A673 (cell line): ENCODE results near the gene KCNMA1. TPM values are rescaled to one million over a fixed set of nuclear protein-coding genes. Genes with fewer than 3 reads are reported as not detected.

Source experiments
- BruUV-seq: library from RNA; stranded (reverse); fragments of 400-500 nt; replicated peaks from 2 replicates; lab custom pipeline; 2021; lab: Mats Ljungman, UMichigan
- CTCF ChIA-PET: fragments of 300-600 bp; sonication (Branson Sonifier 250); formaldehyde crosslinking; loops from one replicate; lab custom pipeline; 2022; ENCODE audit warnings: antibody characterized with exemption; lab: Charles Lee
- POLR2A ChIA-PET: fragments of 300-600 bp; sonication (Branson Sonifier 250); formaldehyde crosslinking; loops from one replicate; lab custom pipeline; 2022; ENCODE audit warnings: antibody characterized with exemption; ENCODE audit not compliant: low non-redundant PET; lab: Charles Lee
- DNase-seq: peaks from one replicate; pipeline ENCODE4 v3.0.0-alpha.2; 2015; ENCODE audit warnings: low spot score
- H3K27ac ChIP-seq: fragments of 200-600 bp; sonication (generic); 2 replicates; pipeline ENCODE4 v1.5.1; 2016; ENCODE audit warnings: mixed run types, low read depth, mild to moderate bottlenecking, mixed read lengths, antibody characterized with exemption, low read length; ENCODE audit not compliant: poor library complexity, severe bottlenecking
- H3K27me3 ChIP-seq: fragments of 200-600 bp; sonication (generic); replicated peaks from 2 replicates; pipeline ENCODE4 v1.6.1; 2017; ENCODE audit warnings: mixed run types, low read depth, mild to moderate bottlenecking, mixed read lengths, antibody characterized with exemption, low read length; ENCODE audit not compliant: insufficient read depth, poor library complexity
- H3K36me3 ChIP-seq: fragments of 200-600 bp; sonication (generic); 2 replicates; pipeline ENCODE4 v1.6.1; 2016; ENCODE audit warnings: mixed run types, mild to moderate bottlenecking, mixed read lengths, antibody characterized with exemption, low read length; ENCODE audit not compliant: insufficient read depth, poor library complexity, severe bottlenecking
- H3K4me1 ChIP-seq: fragments of 200-600 bp; sonication (generic); 2 replicates; pipeline ENCODE4 v1.6.1; 2017; ENCODE audit warnings: mixed run types, mild to moderate bottlenecking, mixed read lengths, antibody characterized with exemption, low read length; ENCODE audit not compliant: insufficient read depth, poor library complexity, severe bottlenecking
- H3K4me3 ChIP-seq: fragments of 200-600 bp; sonication (generic); 2 replicates; pipeline ENCODE4 v1.5.1; 2016; ENCODE audit warnings: low read depth, mixed run types, mild to moderate bottlenecking, mixed read lengths, low read length; ENCODE audit not compliant: poor library complexity, severe bottlenecking
- H3K9me3 ChIP-seq: fragments of 200-600 bp; sonication (generic); 2 replicates; pipeline ENCODE4 v1.6.1; 2016; ENCODE audit warnings: mixed run types, low read depth, mild to moderate bottlenecking, mixed read lengths, antibody characterized with exemption, low read length; ENCODE audit not compliant: poor library complexity, severe bottlenecking
- CTCF ChIP-seq: fragments of 300-800, 200-600 bp; sonication (generic); conservative IDR thresholded peaks from 2 replicates; pipeline ENCODE4 v1.5.1; 2017; ENCODE audit warnings: low read depth, mild to moderate bottlenecking, antibody characterized with exemption, low read length, moderate library complexity, mixed read lengths
- EZH2 ChIP-seq: fragments of 200-600 bp; sonication (generic); IDR thresholded peaks from 2 replicates; pipeline ENCODE4 v1.6.1; 2017; ENCODE audit warnings: borderline replicate concordance, low read depth, mild to moderate bottlenecking, mixed read lengths, antibody characterized with exemption, low read length; ENCODE audit not compliant: poor library complexity, severe bottlenecking
- intact Hi-C: fragments of 100-400 bp; cut with micrococcal nuclease; formaldehyde crosslinking; loops from one replicate; pipeline ENCODE4 v1.10.0; 2022; ENCODE audit not compliant: unreplicated experiment
- total RNA-seq: library from RNA; stranded (reverse); gene quantifications from 2 replicates; pipeline ENCODE4 v1.2.3, GENCODE V29; 2021

Gene KCNMA1
- total RNA-seq, 1 experiment from 2014 or later: 0.84 TPM

- Histone ChIP-seq H3K4me1 (no peaks in the 10 kb centered on the region), H3K27me3 (peaks cover 14% of the 10 kb centered on the region), H3K36me3 (no peaks in the 10 kb centered on the region), H3K4me3 (no peak overlapping the region), H3K27ac (no peak overlapping the region), H3K9me3 (no peaks in the 10 kb centered on the region)
- intact Hi-C loops: no loop called here
- no TSS peak for BruUV-seq
- ChIA-PET POLR2A (no interaction called here), CTCF (no interaction called here)
- TF ChIP-seq CTCF: no peak
- TF ChIP-seq EZH2: no peak
- no peak for DNase-seq
Measured at GRCh38 chr10:77120012-77120411, 517.6 kb downstream of the KCNMA1 start.

- Histone ChIP-seq H3K9me3 (no peaks in the 10 kb centered on the region), H3K36me3 (no peaks in the 10 kb centered on the region), H3K4me3 (no peak overlapping the region), H3K4me1 (no peaks in the 10 kb centered on the region), H3K27me3 (peaks cover 14% of the 10 kb centered on the region), H3K27ac (no peak overlapping the region)
- intact Hi-C loops: loop anchor here (10.0 kb wide), 2 partner anchors 814 to 1084 kb away; no protein-coding TSS in a partner anchor
- CTCF ChIA-PET: no interaction called here
- TF ChIP-seq CTCF (no peak), EZH2 (no peak)
- DNase-seq: no peak
- BruUV-seq: no TSS peak
- POLR2A ChIA-PET: no interaction called here
Measured at GRCh38 chr10:77118603-77119282, 518.9 kb downstream of the KCNMA1 start.

GRCh38 chr10:77117501-77117900, 520.1 kb downstream of the KCNMA1 start:
- no peak overlapping the region for H3K27ac ChIP-seq
- ChIA-PET CTCF (no interaction called here), POLR2A (no interaction called here)
- H3K4me3 ChIP-seq: no peak overlapping the region
- H3K4me1 ChIP-seq: no peaks in the 10 kb centered on the region
- no peaks in the 10 kb centered on the region for H3K36me3 ChIP-seq
- no TSS peak for BruUV-seq
- DNase-seq: no peak
- no peak for TF ChIP-seq EZH2
- peaks cover 14% of the 10 kb centered on the region for H3K27me3 ChIP-seq
- no peaks in the 10 kb centered on the region for H3K9me3 ChIP-seq
- intact Hi-C loops: loop anchor here (10.0 kb wide), 2 partner anchors 813 to 1083 kb away; no protein-coding TSS in a partner anchor
